Right ventricle myocardium superior (tissue), 1 donor: ENCODE data around the gene CIDEB. TPM values are rescaled to one million over a fixed set of nuclear protein-coding genes. Genes with fewer than 3 reads are reported as not detected.
A peak's percentile ranks its signal among the peaks of the same experiment; 100 is the strongest.

Experiments
- ATAC-seq: fragments of 200-7000 bp; cut with Tn5 transposase; one replicate; pipeline ENCODE4 v1.9.1; 2020; ENCODE audit warnings: mild to moderate bottlenecking; ENCODE audit not compliant: poor library complexity
- DNase-seq: peaks from one replicate; pipeline ENCODE4 v3.0.0-alpha.2; 2020
- intact Hi-C: fragments of 100-400 bp; cut with DNase I; formaldehyde crosslinking; loops from one replicate; pipeline ENCODE4 v1.11.2; 2022
- total RNA-seq: library from RNA; stranded (reverse); fragmentation: NEBNext Ultra II Directional; extraction: Animal tissue kit (Norgen Biotek cat#: 25700); gene quantifications from one replicate; pipeline ENCODE4 v1.2.1, GENCODE V29; 2021
- donor health status: DM: no; HTN: yes; CAD: no; lungs with severe emphysema.

Gene CIDEB
- total RNA-seq, 1 donor from 2014 or later: 2.9 TPM

GRCh38 chr14:24316597-24316950, 8.8 kb upstream of the CIDEB start:
- no peak for ATAC-seq
- intact Hi-C loops: no loop called here

GRCh38 chr14:24315807-24316596, 8.2 kb upstream of the CIDEB start:
- intact Hi-C loops: no loop called here
- ATAC-seq: peak; percentile 45
- peak; percentile 72 for DNase-seq

More at GRCh38 chr14:24316597-24316950, 8.8 kb upstream of the CIDEB start:
- no peak for DNase-seq

GRCh38 chr14:24315243-24315806, 7.5 kb upstream of the CIDEB start:
- DNase-seq (no peak), ATAC-seq (no peak)
- intact Hi-C loops: no loop called here

GRCh38 chr14:24314377-24315193, 6.8 kb upstream of the CIDEB start:
- ATAC-seq (no peak), DNase-seq (no peak)
- intact Hi-C loops: no loop called here

- intact Hi-C loops: no loop called here
- DNase-seq (no peak), ATAC-seq (no peak)
Observed at GRCh38 chr14:24313913-24314312, 6.1 kb upstream of the CIDEB start.

- intact Hi-C loops: no loop called here
- no peak for DNase-seq
- ATAC-seq: no peak
Observed at GRCh38 chr14:24312736-24313507, 5.1 kb upstream of the CIDEB start.

GRCh38 chr14:24311837-24312615, 4.2 kb upstream of the CIDEB start:
- peak; percentile 5 for ATAC-seq
- DNase-seq: no peak
- intact Hi-C loops: no loop called here

- DNase-seq (peak; percentile 86), ATAC-seq (peak; percentile 89)
- intact Hi-C loops: no loop called here
Observed at GRCh38 chr14:24310646-24311604, 3.1 kb upstream of the CIDEB start, which contains the start of gene LTB4R. TSS of gene LTB4R (plus strand) at chr14:24311502. CDS start at chr14:24315652, 4,150 bp downstream.

GRCh38 chr14:24310265-24310645, 2.5 kb upstream of the CIDEB start:
- DNase-seq (no peak), ATAC-seq (no peak)
- intact Hi-C loops: no loop called here

GRCh38 chr14:24309538-24310264, 1.9 kb upstream of the CIDEB start, which contains the start of gene LTB4R2:
TSS of gene LTB4R2 (plus strand) at chr14:24310140. CDS start at chr14:24310665, 525 bp downstream.
- DNase-seq (no peak), ATAC-seq (no peak)
- intact Hi-C loops: no loop called here

- no peak for DNase-seq
- ATAC-seq: no peak
- intact Hi-C loops: no loop called here
Observed at GRCh38 chr14:24308342-24309124, 756 bp upstream of the CIDEB start.

- DNase-seq (no peak), ATAC-seq (no peak)
- intact Hi-C loops: no loop called here
Observed at GRCh38 chr14:24307156-24307574, 612 bp downstream of the CIDEB start.

GRCh38 chr14:24304019-24304387, 3.8 kb downstream of the CIDEB start:
- intact Hi-C loops: no loop called here
- DNase-seq (no peak), ATAC-seq (no peak)

GRCh38 chr14:24300326-24300980, 7.3 kb downstream of the CIDEB start:
- ATAC-seq (no peak), DNase-seq (no peak)
- intact Hi-C loops: no loop called here
